ENCODE measurements around the gene VAMP8. TPM values are rescaled to one million over a fixed set of nuclear protein-coding genes. Genes with fewer than 3 reads are reported as not detected.
"Not testable (repeated sequence)": the region's sequence is repeated elsewhere in the genome, so short reads cannot be mapped to it uniquely, and the experiment has no call there.

The VAMP8 gene
- total RNA-seq, 1 donor from 2014 or later, result 20.5 TPM

- DNase-seq (ENCODE audit: extremely low read depth, low read depth, low spot score), result no peak
Measured at GRCh38 chr2:85547089-85547858, 30.1 kb upstream of the VAMP8 start.

DNA sequence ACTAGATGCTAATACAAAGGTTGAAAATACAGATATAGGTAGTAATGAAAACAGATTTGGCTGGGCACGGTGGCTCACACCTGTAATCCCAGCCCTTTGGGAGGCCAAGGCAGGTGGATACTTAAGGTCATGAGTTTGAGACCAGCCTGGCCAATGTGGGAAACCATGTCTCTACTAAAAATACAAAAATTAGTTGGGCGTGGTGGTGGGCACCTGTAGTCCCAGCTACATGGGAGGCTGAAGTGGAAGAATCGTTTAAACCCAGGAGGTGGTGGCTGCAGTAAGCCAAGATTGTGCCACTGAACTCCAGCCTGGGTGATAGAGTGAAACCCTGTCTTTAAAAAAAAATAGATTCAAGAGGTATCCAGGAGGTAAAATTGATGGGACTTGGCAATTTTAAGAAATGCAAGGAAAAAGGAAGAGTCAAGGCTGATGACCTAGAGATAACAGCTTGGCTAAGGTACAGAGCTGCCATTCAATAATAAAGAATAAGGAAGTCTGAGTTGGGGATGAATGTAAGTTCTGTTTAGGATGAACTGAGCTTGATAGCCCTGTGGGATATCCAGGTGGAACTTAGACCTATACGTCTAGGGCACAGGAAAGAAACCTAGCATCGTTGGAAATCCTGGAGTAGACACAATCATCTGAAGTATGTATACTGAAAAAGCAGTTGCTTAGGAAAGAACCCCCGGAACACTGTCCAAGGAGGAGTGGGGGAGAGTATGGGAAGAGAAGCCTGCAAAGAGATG, 29.4 kb upstream of the VAMP8 start:
- DNase-seq (ENCODE audit: extremely low read depth, low read depth, low spot score), result no peak

DNA sequence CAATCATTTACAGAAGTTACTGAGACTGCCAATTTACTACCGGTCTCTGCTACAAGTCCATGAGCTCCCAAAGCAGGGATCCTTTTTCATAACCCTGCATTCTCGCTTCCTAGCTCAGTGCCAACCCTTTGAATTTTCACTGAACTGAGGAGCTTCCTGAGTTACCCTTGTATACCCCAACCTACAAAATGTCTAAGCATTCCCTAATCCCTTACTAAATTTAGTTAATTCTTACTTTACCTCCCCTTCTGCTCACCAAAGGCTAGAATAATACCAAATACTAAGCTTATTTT, 28.8 kb upstream of the VAMP8 start:
- DNase-seq (ENCODE audit: extremely low read depth, low read depth, low spot score), result no peak

DNA sequence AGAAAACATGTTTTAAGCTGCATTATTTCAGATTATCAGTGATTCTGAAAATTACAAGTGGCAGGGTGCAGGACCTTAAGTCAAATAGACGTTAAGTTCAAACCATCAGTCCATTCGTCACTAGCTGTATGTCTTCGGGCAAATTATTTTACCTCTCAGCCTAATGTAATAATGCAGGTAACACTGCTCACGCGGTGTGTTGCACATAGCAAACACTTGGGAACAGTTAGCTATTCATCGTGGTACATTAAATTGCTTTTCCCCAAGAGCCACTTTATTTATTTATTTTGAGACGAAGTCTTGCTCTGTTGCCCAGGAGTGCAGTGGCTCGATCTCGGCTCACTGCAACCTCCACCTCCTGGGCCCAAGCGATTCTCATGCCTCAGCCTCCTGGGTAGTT, 28.3 kb upstream of the VAMP8 start:
- no peak for DNase-seq (ENCODE audit: extremely low read depth, low read depth, low spot score)

DNA sequence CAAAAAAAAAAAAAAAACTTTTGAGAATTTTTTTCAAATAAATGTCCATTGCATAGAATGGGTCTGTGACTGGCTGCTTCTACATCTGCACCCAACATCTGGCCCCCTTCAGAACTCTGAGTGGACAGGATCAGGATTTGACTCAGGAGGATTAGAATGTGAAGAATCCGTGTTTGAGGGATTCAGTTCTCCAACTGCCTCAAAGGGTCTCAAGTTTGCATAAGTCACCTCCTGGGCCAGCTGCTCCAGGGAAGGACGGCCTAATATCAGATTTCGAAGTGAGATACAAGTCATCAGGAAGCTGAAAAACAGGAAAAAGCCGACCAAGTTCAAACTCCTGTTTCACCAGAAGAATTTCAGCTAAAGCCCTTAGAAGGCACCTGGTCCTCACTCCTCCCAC, 27.6 kb upstream of the VAMP8 start:
- no peak for DNase-seq (ENCODE audit: extremely low read depth, low read depth, low spot score)

GRCh38 chr2:85550486-85550885, 26.9 kb upstream of the VAMP8 start:
- DNase-seq (ENCODE audit: extremely low read depth, low read depth, low spot score), result no peak

DNA sequence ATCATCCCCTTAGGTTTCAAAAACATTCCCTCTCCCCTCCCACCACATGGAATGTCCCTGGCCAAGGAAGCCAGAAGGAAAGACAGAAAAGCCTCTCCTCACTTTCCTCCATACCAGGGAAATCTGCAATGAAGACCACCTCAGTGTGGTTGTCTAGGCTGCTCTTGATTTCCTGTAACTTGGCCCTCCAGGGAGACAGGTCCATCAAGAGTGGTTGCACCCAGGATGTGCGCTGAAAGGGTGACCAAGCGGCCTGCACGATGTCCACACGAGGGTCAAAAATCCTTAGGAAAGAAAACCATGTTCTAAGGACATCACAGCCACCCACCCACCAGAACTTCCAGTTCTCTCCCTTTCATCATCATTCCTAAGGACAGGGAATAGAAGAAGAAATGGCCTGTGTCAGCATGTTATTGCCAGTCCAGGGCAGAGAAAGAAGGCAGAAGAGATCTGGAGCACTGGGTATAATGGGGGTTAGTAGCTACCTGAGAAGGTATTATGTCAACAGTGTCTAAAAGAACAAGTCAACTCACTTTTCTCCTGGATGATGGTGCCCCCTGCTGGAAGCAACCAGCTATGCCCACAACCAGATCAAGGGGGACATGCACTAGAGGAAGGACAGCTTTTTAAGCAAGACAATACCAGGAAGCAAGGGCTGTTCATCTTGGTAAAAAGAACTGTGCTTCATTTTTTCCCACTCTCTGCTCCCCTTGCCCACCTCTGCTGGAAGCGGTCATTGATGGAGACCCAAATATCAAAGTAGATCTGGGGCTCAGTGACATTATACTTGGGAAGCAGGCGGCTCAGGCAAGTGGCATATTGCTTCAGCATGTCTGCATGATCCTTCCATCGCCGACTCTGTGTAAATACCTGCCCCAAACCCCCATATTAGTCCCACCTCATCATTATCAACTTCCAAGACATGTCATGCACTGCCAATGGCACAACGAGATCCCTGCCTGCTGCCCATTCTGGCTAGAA, 25.4 kb upstream of the VAMP8 start:
- no peak for DNase-seq (ENCODE audit: extremely low read depth, low read depth, low spot score)

DNA sequence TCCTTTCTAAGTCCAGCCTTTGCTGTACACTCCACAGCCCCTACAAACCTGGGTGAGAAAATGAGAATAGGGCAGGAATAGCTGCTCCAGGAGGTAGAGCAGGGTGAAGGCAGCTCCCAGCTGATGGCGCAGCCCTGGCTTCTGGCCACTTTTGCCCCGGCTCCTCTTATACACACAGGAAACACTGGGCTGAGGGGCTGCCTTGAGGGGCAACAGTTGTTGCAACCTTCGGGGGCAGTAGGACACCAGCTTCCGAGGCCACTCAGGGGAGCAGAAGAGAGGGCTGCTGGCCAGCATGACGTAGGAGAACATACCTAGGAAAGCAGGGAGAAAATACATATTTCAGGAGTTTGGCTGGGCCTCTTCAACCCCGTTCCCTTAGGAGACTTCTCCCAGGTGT, 24.2 kb upstream of the VAMP8 start:
- no peak for DNase-seq (ENCODE audit: extremely low read depth, low read depth, low spot score)

GRCh38 chr2:85554980-85555612, 22.3 kb upstream of the VAMP8 start:
- DNase-seq (ENCODE audit: extremely low read depth, low read depth, low spot score), result no peak

DNA sequence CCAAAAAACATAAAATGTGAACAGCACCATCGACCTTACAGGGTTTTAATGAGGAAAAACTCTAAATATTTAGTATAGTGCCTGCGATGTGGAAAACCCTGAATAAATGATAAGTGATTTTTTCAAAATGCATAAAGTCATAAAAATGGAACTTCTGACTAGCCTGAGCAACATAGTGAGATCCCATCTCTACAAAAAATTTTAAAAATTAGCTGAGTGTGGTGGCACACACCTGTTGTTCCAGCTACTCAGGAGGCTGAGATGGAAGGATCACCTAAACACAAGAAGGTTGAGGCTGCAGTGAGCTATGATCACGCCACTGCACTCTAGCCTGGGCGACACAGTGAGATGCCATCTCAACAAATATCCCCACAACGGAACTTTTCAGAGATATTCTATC, 20.3 kb upstream of the VAMP8 start:
- DNase-seq (ENCODE audit: extremely low read depth, low read depth, low spot score), result no peak

DNA sequence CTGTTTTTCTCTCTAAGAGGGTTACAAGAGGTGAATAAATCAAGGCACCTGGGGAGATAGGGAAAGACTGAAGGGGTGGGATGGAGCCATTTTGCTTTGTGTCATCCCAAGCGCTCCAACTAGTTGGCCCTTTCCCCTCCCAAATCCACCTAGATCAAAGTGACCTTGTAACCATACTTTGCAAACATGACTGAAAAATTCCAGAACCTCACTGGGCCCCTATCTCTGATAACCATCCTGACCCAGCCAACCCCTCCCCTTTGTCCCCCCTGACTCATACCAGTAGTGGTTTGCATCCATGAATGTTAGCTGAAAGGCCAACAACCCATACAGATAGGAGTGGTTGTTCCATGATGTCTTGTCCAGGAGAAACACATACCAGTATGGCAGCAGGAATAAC, 19.2 kb upstream of the VAMP8 start:
- no peak for DNase-seq (ENCODE audit: extremely low read depth, low read depth, low spot score)

GRCh38 chr2:85560403-85560726, 17.0 kb upstream of the VAMP8 start:
- DNase-seq (ENCODE audit: extremely low read depth, low read depth, low spot score), result not testable (repeated sequence)

- DNase-seq (ENCODE audit: extremely low read depth, low read depth, low spot score), result no peak
Measured at GRCh38 chr2:85560812-85561279, 16.5 kb upstream of the VAMP8 start.

GRCh38 chr2:85561280-85562212, 15.8 kb upstream of the VAMP8 start, which contains the start of gene GGCX:
Gene GGCX (minus strand): TSS chr2:85561493. CDS start chr2:85561428, 65 bp downstream.
- no peak for DNase-seq (ENCODE audit: extremely low read depth, low read depth, low spot score)

GRCh38 chr2:85564144-85564563, 13.2 kb upstream of the VAMP8 start:
- no peak for DNase-seq (ENCODE audit: extremely low read depth, low read depth, low spot score)

DNA sequence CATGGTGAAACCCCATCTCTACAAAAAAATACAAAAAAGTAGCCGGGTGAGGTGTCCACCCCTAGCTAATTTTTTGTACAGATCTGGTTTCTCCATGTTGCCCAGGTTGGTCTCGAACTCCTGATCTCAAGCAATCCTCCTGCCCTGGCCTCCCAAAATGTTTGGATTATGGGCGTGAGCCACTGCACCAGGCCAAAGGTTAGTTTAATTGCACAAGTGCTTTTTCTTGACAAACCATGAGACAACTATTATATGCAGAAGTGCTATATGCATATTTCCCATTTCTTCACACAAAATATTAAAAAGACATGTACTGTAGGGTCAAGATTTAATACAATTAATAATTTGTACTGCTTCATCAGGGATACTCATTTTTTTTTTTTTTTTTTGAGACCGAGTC, 11.1 kb upstream of the VAMP8 start:
- DNase-seq (ENCODE audit: extremely low read depth, low read depth, low spot score), result no peak

GRCh38 chr2:85575739-85576138, 1.6 kb upstream of the VAMP8 start:
- DNase-seq (ENCODE audit: extremely low read depth, low read depth, low spot score), result no peak

DNA sequence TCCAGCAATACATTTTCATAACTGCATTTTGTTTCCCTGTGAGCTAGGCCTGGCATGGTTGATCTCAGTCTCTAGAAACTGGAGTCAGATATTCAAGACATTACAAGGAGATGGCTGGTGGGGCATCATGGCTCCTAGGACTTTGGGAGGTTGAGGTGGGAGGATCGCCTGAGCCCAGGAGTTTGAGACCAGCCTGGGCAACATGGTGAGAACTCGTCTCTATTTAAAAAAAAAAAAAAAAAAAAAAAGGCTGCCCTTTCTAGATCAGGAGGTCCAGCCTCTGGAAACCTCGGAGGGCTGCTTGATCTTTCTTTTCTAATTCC, 362 bp upstream of the VAMP8 start:
- DNase-seq (ENCODE audit: extremely low read depth, low read depth, low spot score), result no peak

DNA sequence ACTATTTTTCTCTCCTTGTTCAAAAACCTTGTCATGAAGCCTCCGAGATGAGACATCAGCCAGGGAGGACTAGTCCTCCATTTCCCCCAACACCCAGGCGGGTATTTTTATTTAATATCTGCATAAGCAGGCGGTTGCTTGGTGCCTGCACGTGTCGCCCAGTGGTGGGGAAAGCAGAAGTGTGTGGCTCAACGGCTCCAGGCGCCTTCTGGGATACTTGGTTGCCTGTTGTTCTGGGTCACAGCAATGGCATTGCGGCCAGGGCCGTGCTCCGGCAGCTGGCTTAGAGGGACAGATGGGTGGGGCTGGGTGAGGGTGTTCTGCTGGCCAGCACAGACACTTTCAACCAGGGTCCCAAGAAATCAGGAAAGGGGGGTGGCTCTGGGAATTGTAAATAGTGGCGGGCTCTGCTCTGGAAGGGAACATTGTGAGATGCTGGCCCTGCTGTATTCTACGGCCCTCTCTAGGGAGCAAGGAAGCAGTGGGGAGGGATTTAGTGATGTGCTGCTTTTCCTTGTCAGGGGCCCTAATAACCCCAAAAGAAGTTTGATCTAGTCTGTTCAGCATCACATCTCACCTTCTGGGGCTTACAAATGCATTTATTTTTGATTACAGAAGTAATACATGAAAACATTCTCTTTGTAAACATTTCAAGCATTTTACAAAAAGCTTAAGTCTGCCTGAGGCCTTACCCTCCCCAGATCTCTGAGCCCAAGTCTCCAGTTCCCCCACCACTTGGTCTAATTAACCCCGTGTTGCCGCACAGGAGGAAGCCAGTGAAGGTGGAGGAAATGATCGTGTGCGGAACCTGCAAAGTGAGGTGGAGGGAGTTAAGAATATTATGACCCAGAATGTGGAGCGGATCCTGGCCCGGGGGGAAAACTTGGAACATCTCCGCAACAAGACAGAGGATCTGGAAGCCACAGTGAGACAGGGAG, 1.1 kb downstream of the VAMP8 start:
- DNase-seq (ENCODE audit: extremely low read depth, low read depth, low spot score), result no peak

Data from glomerular endothelial cell (primary cell).